GM12875 (cell line): ENCODE measurements around the gene CPNE2.
"Not testable (repeated sequence)": the region's sequence is repeated elsewhere in the genome, so short reads cannot be mapped to it uniquely, and the experiment has no call there.

Experiments used
- H3K4me3 ChIP-seq: one replicate; pipeline ENCODE4 v1.5.1; 2011; ENCODE audit warnings: low read depth, low read length, control low read depth
- TF ChIP-seq, protein P1 (sequence below): IDR thresholded peaks from 2 replicates; pipeline ENCODE4 v1.5.1; 2011; ENCODE audit warnings: low read depth, mild to moderate bottlenecking, control low read depth, inconsistent platforms, low read length, moderate library complexity, borderline replicate concordance; ENCODE audit not compliant: insufficient read depth

The CPNE2 gene

GRCh38 chr16:57092786-57093411, 516 bp downstream of the CPNE2 start:
- H3K4me3 ChIP-seq: peak overlapping the region; percentile 78

DNA sequence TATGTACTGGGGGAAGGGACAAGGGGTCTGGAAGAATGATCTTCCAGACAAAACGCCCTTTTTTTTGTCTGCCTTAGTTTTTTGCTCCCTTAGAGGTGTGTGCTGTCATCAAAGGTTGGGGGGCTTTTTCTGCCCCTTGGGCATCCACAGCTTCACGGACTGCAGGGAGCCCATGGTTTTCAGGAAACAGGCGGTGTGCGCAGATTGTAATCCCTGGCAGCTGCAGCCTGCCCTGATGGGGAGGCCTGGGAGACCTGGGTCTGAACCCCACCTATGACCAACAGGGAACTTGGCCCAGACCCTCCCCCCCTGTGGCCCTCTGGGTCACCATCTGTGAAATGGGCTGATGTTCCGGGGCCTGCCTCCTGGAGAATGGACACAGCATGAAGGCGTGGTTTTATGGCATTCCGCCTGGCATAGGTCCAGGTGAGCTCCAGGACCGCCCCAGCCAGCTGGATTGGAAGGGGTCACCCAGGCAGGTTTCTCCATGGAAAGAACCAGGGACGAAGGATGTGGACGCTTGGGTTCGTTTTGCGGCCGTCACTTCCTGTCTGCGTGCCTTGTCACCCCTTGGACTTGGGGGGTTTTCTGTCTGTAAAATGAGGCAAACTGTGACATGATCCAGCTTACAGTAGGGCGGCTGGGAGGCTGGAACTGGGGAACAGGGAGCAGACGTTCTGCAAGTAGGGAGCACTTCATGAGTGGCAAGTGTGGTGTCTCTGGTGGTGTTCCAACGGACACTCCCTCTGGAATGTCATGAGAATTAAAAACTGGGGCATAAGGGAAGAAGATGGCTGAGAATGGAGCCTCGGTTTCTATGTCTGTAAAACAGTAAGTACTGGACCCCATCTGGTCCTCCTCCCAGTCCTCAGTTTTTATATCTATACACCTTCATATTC, 1.5 kb downstream of the CPNE2 start:
- TF ChIP-seq, protein P1, sequence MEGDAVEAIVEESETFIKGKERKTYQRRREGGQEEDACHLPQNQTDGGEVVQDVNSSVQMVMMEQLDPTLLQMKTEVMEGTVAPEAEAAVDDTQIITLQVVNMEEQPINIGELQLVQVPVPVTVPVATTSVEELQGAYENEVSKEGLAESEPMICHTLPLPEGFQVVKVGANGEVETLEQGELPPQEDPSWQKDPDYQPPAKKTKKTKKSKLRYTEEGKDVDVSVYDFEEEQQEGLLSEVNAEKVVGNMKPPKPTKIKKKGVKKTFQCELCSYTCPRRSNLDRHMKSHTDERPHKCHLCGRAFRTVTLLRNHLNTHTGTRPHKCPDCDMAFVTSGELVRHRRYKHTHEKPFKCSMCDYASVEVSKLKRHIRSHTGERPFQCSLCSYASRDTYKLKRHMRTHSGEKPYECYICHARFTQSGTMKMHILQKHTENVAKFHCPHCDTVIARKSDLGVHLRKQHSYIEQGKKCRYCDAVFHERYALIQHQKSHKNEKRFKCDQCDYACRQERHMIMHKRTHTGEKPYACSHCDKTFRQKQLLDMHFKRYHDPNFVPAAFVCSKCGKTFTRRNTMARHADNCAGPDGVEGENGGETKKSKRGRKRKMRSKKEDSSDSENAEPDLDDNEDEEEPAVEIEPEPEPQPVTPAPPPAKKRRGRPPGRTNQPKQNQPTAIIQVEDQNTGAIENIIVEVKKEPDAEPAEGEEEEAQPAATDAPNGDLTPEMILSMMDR: no peak
- H3K4me3 ChIP-seq: no peak overlapping the region

More at GRCh38 chr16:57092786-57093411, 516 bp downstream of the CPNE2 start:
- TF ChIP-seq, protein P1: peak; percentile 73

DNA sequence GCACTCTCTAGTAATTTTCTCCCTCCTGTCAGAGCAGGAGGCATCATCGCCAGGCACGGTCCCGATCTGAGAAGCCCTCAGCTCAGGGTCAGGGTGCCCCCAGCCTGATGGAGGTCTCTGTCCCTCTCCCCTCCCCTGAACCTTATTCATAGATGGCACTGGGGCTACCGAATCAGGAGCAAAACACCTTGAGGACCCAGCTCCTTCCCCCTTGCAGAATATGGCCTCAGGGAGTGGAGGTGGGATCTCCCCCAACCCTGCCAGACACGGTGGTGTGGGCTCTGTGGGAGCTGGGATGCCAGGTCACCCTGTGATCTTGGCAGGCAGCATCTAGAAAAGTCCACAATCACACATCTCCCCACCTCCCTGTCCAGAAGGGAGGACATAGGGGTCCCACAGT, 2.5 kb downstream of the CPNE2 start:
- TF ChIP-seq, protein P1: no peak
- H3K4me3 ChIP-seq: no peak overlapping the region

DNA sequence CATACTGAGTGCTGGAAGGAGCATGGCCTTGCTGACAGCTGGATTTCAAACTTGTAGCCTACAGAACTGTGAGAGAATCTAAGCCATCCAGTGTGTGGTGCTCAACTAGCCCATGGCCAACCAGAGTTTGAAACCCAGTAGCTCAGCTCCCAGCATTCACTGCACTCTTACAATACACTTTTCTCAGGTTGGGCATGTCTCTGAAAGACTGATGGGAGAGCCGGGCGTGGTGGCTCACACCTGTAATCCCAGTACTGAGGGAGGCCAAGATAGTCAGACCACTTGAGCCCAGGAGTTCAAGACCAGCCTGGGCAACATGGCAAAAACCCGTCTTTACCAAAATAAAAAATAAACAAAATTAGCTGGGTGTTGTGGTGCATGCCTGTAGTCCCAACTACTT, 3.8 kb downstream of the CPNE2 start:
- TF ChIP-seq, protein P1: no peak
- H3K4me3 ChIP-seq: no peak overlapping the region

DNA sequence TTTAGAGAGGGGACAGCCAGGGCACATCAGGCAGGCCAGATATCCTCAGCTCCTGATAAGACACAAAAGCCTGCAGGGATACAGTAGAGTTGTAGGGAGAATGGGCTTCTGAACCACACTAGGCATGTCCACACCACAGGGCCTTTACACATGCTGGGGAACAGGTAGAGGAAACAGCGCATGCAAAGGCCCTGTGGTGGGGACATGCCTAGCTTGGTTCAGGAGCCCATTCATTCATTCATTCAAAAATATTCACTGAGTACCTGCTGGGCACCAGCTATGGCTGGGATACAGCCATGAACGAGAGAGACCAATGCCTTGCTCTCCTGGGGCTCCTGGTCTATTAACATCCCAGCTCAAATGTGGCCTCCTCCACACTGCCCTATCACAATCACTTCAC, 4.4 kb downstream of the CPNE2 start:
- H3K4me3 ChIP-seq: no peak overlapping the region
- TF ChIP-seq, protein P1: no peak

GRCh38 chr16:57098188-57098841, 5.9 kb downstream of the CPNE2 start:
- TF ChIP-seq, protein P1: no peak
- no peak overlapping the region for H3K4me3 ChIP-seq

DNA sequence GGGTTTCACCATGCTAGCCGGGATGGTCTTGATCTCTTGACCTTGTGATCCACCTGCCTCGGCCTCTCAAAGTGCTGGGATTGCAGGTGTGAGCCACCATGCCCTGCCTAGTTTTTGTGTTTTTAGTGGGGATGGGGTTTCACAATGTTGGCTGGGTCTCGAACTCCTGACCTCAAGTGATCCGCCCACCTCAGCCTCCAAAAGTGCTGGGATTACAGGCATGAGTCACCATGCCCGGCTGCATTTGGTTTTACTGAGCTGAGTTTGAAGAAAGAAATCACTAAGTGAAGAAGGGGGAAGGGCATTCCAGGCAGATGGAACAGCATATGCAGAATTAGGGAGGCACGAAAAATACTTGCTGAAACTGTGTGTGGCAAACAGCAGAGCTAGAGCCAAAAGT, 7.6 kb downstream of the CPNE2 start:
- H3K4me3 ChIP-seq: not testable (repeated sequence)
